Measurements from ENCODE around the gene DGKI.

Gene DGKI

DNA sequence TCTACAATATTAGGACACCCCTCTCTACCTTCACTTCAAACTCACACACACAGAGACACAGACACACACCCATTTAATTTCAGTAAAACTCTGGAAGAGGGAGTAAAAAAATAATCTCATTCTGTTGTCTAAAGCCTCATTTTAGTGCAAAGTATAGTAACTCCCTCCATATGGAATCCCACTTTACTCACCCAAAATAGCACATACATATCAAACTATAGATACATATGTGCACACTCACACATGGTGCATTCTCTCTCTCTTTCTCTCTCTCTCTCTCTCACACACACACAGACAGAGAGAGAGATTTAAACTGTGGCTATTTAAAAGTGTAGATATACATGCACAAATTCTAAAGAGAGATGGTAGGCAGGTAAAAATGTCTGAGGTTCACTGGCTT, 323.6 kb downstream of the DGKI start:
- Histone ChIP-seq H3K9me3 (ENCODE audit: control insufficient read depth, insufficient read depth, low read length) (no peaks in the 10 kb centered on the region), H3K4me3 (ENCODE audit: low read length) (no peak overlapping the region), H3F3A (ENCODE audit: control insufficient read depth, insufficient read depth) (no peaks in the 10 kb centered on the region), H3K27me3 (ENCODE audit: control insufficient read depth, low read length) (no peaks in the 10 kb centered on the region), H4K20me1 (ENCODE audit: control insufficient read depth, insufficient read depth, low read depth, low read length) (no peaks in the 10 kb centered on the region), H3K4me1 (ENCODE audit: control insufficient read depth, low read length) (no peaks in the 10 kb centered on the region), H3K27ac (ENCODE audit: low read depth, low read length) (no peak overlapping the region), H3K9me2 (replicated peaks; ENCODE audit: control insufficient read depth, low read length) (no peaks in the 10 kb centered on the region), H3K4me2 (ENCODE audit: low read length) (no peak overlapping the region), H3K36me3 (ENCODE audit: control insufficient read depth, low read length) (no peaks in the 10 kb centered on the region), H3K79me2 (ENCODE audit: control insufficient read depth, low read length) (no peaks in the 10 kb centered on the region)
- TF ChIP-seq, protein P1, sequence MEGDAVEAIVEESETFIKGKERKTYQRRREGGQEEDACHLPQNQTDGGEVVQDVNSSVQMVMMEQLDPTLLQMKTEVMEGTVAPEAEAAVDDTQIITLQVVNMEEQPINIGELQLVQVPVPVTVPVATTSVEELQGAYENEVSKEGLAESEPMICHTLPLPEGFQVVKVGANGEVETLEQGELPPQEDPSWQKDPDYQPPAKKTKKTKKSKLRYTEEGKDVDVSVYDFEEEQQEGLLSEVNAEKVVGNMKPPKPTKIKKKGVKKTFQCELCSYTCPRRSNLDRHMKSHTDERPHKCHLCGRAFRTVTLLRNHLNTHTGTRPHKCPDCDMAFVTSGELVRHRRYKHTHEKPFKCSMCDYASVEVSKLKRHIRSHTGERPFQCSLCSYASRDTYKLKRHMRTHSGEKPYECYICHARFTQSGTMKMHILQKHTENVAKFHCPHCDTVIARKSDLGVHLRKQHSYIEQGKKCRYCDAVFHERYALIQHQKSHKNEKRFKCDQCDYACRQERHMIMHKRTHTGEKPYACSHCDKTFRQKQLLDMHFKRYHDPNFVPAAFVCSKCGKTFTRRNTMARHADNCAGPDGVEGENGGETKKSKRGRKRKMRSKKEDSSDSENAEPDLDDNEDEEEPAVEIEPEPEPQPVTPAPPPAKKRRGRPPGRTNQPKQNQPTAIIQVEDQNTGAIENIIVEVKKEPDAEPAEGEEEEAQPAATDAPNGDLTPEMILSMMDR (IDR thresholded peaks at IDR 0.05; ENCODE audit: low read depth, low read length, poor library complexity, severe bottlenecking), result no peak
- TF ChIP-seq EZH2phosphoT487 (IDR thresholded peaks at IDR 0.05; ENCODE audit: borderline replicate concordance, low read length), result no peak

DNA sequence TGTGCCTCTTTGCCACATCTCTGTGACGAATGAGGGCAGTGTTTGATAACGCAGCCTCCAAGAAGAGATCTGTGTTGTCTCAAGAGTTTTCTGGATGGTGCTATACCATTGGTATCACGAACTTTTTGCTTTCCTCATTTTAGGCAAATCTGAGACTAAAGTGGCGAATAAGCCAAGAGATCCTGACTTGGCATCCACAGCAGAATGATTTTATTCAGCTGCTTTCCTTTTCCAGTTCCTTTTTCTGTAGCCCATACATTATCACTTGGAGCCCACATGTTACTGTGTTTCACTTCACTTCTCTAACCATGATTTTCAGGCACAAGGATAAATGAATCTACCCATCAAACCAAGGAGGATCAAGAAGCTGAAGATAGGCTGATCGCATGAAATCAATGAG, 325.3 kb downstream of the DGKI start:
- Histone ChIP-seq H3K9me2 (replicated peaks; ENCODE audit: control insufficient read depth, low read length) (no peaks in the 10 kb centered on the region), H3K79me2 (ENCODE audit: control insufficient read depth, low read length) (no peaks in the 10 kb centered on the region), H3K4me2 (ENCODE audit: low read length) (no peak overlapping the region), H3K9me3 (ENCODE audit: control insufficient read depth, insufficient read depth, low read length) (no peaks in the 10 kb centered on the region), H3K4me1 (ENCODE audit: control insufficient read depth, low read length) (no peaks in the 10 kb centered on the region), H4K20me1 (ENCODE audit: control insufficient read depth, insufficient read depth, low read depth, low read length) (no peaks in the 10 kb centered on the region), H3K4me3 (ENCODE audit: low read length) (no peak overlapping the region), H3K27me3 (ENCODE audit: control insufficient read depth, low read length) (no peaks in the 10 kb centered on the region), H3K27ac (ENCODE audit: low read depth, low read length) (no peak overlapping the region), H3F3A (ENCODE audit: control insufficient read depth, insufficient read depth) (no peaks in the 10 kb centered on the region), H3K36me3 (ENCODE audit: control insufficient read depth, low read length) (no peaks in the 10 kb centered on the region)
- no peak for TF ChIP-seq EZH2phosphoT487 (IDR thresholded peaks at IDR 0.05; ENCODE audit: borderline replicate concordance, low read length)
- TF ChIP-seq, protein P1 (IDR thresholded peaks at IDR 0.05; ENCODE audit: low read depth, low read length, poor library complexity, severe bottlenecking), result no peak

DNA sequence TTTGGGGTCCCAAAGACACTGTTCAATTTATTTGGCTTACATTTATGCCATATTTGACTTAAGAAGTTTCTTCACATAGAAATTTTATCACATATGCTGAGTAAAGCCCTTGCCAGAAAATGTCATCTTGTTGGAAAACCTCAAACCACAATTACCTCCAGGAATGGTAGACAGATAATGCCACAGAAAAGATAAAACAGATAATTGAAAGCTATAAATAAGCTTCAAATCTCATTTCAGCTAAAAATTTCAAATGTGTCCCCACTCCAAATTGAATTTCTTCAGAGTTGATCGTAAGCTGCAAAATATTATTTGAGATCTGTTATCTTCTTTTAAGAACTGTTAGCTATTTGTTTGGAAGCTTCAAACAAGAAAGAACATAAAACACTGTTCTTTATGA, 326.8 kb downstream of the DGKI start:
- Histone ChIP-seq H3K4me1 (ENCODE audit: control insufficient read depth, low read length) (no peaks in the 10 kb centered on the region), H3K79me2 (ENCODE audit: control insufficient read depth, low read length) (no peaks in the 10 kb centered on the region), H3K4me2 (ENCODE audit: low read length) (no peak overlapping the region), H4K20me1 (ENCODE audit: control insufficient read depth, insufficient read depth, low read depth, low read length) (no peaks in the 10 kb centered on the region), H3F3A (ENCODE audit: control insufficient read depth, insufficient read depth) (no peaks in the 10 kb centered on the region), H3K27me3 (ENCODE audit: control insufficient read depth, low read length) (no peaks in the 10 kb centered on the region), H3K9me2 (replicated peaks; ENCODE audit: control insufficient read depth, low read length) (no peaks in the 10 kb centered on the region), H3K36me3 (ENCODE audit: control insufficient read depth, low read length) (no peaks in the 10 kb centered on the region), H3K4me3 (ENCODE audit: low read length) (no peak overlapping the region), H3K27ac (ENCODE audit: low read depth, low read length) (no peak overlapping the region), H3K9me3 (ENCODE audit: control insufficient read depth, insufficient read depth, low read length) (no peaks in the 10 kb centered on the region)
- TF ChIP-seq, protein P1 (IDR thresholded peaks at IDR 0.05; ENCODE audit: low read depth, low read length, poor library complexity, severe bottlenecking), result no peak
- no peak for TF ChIP-seq EZH2phosphoT487 (IDR thresholded peaks at IDR 0.05; ENCODE audit: borderline replicate concordance, low read length)
